HG03558 (cell line): ENCODE data around the gene ARFIP2.

Source experiments
- ATAC-seq: cut with Tn5 transposase; IDR thresholded peaks from one replicate; pipeline ENCODE4 v1.9.1; 2021; ENCODE audit warnings: moderate number of reproducible peaks; ENCODE audit not compliant: unreplicated experiment; ENCODE audit errors: extremely low read depth

ARFIP2 gene

DNA sequence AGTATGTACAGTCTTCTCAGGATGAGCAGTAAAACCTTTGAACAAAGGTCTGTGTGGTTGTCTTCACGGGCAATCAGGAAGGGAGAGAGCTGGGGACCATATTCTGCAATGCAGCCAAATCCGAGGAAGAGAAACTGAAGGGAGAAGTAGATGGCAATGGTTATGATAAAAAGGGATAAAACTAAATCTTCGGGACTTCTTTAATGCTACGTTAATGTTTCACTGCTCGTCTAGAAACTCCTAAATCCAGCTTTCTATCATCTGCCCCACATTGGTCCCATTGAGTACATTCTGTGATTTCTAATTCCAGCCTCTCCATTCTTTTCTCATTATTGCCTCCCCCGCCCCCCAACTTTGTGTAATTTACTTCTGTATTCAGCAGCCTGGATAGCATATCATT is 1.9 kb upstream of the ARFIP2 start:
- ATAC-seq, result no peak

GRCh38 chr11:6482441-6482840 is 1.3 kb upstream of the ARFIP2 start:
- no peak for ATAC-seq

DNA sequence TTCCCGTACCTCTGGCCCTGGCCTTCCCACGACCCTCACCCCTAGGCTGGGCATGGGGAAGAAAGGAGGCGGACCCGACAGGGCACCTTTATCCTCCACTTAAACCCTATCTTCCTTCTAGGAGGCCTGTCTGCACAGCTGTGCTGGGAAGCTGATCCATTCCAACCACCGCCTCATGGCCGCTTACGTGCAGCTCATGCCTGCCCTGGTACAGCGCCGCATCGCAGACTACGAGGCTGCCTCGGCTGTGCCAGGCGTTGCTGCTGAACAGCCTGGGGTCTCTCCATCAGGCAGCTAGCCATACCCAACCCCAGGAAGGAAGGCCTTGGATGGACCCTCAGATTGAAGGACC is 769 bp upstream of the ARFIP2 start:
- no peak for ATAC-seq

DNA sequence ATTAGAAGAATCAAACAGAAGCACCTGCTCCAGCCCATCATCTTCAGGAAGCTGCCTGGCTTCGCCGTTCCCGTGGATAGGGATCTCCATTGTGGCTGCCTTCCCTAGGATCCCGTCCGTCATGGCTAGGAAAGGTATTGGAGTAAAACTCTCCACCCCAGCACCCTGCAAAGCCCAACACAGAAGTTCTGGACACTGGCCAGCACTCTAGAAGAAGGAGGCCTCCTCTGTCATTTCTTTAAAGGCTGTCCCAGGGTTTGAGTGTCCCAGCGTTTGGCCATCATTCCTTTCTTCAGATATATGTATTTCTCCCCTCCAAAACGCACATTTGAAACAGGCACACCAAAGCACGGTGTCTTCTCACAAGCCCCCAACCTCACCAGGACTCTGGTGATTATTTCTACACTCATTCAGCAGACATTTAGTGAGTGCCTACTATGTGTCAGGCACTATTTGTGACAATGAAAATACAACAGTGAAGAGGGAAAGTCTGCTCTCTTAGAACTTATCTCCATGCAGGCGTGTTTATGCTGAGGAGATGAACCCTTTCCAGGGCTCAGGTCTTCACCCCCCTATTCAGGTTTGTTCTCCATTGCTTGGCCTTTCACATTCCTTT is 724 bp downstream of the ARFIP2 start:
- no peak for ATAC-seq

DNA sequence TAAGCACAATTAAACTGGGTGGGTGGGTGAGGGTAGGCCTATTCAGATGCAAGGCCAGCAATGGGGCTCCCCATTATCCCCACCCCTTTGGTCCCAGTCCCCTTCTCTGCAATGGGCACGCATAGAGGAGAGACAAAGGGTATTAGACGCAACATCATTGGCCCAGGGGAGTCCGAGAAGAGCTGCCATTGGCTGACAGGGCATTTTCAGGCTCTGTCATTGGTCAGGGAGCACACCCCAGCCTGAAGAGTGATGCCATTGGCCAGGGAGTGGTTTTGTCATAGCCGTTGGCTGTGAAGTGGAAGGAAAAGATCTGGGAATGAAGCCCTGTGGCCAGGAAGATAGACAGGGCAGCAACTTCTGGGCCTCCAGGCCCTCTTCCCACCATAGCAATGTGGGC is 4.6 kb downstream of the ARFIP2 start:
- no peak for ATAC-seq

- no peak for ATAC-seq
These were observed 5.2 kb downstream of the ARFIP2 start for GRCh38 chr11:6475936-6476335.

DNA sequence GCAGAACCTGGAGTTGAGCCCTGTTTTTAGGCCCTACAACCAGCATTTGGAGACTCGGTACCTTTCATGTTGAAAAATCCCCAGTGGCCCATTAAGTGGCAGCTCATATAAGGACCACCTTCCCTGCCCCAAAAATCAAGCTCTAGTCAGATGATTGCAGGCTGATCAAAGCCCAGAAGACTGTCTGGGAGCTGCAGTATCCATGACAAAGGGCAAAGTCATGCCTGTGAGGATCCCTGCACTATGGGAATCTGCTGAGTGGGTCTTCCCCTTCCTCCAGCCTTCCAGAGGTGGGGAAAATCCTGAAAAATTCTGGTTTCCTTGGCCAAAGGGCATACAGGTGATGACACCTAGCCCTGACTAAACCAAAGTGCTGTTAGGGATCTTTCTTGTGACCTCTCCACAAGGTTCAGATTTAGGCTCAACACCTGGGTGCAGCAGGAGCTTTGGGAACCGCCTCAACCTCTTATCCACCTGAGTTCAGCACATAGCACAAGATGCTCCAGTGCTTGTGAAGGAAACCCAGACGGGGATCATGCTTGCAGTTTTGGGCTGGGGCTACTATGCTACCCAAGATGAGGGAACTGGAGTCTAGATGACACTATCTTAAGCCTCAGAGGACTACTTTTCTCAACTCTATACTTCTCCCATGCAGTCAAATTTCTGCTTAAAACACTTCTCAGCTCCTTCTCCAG is 6.2 kb downstream of the ARFIP2 start:
- ATAC-seq, result no peak

GRCh38 chr11:6474413-6474792 is 6.7 kb downstream of the ARFIP2 start:
- ATAC-seq, result no peak

DNA sequence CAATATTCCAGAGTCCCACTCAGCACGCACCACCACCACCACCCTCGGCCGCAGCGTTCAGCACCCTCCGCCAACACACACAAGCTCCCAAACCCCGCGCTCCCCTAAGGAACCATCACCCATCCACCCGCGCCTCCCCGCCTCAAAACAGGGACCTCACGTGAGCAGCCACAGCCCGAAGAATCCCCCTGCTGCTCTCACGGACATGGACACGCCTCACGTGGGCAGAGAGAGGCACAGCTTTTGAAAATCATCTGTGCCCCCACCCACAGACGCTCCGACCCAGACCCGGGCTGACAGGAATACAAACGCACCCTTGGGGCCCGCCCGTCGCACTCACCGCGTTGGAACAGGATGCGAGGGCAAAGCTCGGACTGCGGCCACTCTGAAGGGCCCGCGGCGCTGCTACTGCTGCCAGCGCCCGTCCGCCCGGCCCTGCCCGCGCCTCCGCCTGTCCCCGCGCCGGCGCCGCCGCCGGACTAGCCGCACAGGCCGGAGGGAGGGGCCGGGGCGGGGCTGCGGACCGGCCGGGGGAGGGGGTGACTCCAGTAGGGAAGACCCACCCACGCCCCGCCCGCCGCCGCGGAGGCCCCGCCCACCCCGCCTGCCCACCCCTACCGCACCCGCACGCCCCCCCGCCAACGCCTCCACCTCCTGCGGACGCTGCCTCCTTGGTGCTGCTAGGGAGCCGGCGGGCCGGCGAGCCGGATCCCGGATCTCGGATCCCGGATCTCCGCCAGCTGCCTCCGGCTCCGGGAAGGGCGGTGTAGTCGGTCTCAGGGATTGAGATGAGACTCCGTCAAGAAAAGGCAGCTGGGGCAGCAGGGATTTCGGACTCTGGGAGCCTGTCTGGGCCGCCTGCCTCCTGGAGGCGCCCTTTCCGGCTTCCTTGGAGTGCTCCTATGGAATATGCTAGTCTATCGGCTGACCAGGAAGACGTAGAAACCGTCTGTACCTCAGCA is 7.4 kb downstream of the ARFIP2 start, which contains the start of gene TRIM3:
TRIM3 (minus strand) TSS at position 491 of the 962 bp plus-strand sequence. CDS start 8,246 bp downstream, outside the sequence.
- no peak for ATAC-seq

- no peak for ATAC-seq
These were observed 8.2 kb downstream of the ARFIP2 start for GRCh38 chr11:6472934-6473333.

GRCh38 chr11:6469599-6469998 is 11.5 kb downstream of the ARFIP2 start:
- no peak for ATAC-seq

DNA sequence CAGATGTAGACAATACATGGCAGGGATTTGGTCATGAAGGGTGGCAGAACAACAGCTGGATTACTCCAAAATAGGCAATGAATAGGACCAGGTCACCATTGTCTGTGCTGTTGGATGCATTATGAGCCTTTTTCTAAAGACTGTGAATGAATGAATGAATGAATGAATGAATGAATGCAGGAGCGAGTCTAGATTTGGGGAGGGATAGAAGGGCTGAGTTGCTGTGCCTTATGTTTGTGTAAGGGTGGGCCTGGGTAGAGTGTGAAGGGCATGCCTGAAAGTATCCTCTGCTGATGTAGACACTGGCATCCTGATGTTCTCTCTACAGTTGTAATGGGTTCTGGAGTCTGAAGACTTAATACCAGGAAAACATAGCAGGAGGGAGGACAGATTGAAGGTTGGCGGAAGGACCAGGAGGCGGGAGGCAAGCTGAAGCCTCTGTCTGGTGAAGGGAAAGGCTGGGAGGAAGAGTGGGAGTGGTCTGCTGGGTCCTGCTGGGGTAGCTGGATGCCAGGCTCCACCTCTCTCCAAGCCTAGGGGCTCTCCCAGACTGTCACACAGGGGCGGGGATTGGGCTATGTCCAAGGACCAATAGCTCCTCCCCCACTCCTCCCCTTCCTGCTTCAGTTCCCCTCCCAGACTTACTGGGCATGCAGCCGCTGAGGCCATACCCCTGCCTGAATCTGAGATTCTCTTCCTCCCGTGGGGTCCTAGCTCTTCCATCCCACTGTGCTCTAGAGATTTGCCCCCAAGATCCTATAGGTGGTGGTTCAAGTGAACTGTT is 12.2 kb downstream of the ARFIP2 start:
- ATAC-seq, result no peak

DNA sequence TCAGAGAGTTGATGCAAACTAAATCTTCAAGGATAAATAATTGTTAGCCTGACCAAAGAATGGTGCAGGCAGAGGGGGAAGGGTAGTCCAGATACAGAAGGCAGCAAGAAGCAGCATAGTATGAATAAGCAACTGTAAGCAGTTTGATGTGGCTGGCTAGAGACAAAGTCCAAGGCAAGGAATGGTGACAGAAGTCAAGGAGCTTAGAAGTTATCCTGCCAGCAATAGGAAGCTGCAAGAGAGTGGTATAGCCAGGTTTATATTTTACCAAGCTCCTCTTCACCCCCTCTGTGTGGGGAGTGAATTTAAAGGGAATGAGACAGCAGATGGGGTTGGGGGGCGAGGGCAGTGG is 22.1 kb downstream of the ARFIP2 start:
- no peak for ATAC-seq

DNA sequence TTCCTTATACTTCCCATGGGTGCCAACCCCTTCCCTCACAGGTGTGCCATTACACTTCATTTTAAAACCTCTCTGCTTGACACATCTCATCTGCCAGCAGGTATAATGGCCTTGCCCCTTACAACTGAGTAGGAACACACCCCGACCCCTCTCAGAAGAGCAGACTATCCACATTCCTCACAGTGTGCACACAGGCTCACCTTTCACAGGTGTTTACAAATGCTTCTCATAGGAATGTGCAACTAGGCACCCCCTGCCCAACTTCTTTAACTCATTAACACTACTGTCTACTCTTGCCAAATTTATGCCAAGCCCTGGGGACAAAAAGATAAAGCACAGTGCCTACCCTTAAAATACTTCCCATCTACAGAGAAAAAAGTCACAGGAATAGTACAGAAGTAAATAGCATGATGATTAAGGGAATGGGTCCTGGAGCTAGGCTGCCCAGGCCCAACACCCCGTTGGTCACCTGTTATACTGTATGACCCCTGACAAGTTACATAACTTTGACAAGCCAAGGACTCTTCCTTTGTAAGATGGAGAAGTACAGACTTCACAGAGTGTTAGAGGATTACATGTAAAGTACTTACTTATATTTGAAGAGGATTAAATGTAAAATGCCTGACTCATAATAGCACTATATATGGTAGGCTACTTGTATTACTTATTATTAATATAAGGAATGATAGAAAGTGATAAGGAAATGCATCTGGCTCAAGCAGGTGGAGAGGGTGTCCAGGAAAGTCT is 22.6 kb downstream of the ARFIP2 start:
- no peak for ATAC-seq

GRCh38 chr11:6457581-6458320 is 23.4 kb downstream of the ARFIP2 start:
- ATAC-seq, result no peak

- ATAC-seq, result no peak
These were observed 24.6 kb downstream of the ARFIP2 start for GRCh38 chr11:6456361-6457073.

DNA sequence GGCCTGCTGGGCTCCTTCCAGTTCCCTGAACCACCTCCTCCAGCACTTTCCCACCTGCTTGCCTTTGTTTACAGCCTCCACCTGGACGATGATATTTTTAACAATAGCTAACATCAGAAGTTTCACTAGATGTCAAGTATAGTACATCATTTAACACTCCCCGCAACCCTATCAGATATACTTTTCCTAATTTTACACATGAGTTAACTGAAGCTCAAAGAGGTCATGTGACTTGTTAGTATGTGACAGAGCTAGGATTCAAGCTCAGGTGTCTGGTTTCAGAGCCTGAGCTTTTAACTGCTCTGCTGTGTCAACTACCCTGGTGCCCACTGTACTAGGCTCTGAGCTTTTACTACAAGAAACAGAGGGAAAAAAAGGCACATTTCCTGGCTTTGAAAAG is 26.1 kb downstream of the ARFIP2 start:
- ATAC-seq, result no peak

DNA sequence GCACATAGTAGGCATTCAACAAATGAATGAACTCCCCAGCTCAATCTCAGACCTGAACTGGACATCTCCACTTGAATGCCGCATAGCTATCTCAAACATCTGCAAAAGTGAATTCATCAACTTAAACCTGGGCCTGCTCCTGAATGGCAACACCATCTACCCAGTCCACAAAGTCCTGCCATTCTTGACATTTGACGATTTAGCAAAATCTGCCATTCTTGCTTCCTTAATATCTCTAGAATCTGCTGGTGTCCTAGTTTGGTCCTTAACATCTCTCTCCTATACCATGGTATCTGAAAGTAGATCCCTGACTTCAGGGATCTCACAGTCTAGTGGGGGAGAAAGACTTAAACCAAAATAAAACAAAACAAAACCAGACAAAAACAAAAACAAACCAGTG is 28.0 kb downstream of the ARFIP2 start:
- ATAC-seq, result no peak
